H9 (cell line): ENCODE data around the gene MIPEP. TPM values are rescaled to one million over a fixed set of nuclear protein-coding genes. Genes with fewer than 3 reads are reported as not detected.
A peak's percentile ranks its signal among the peaks of the same experiment; 100 is the strongest.

Source experiments
- DNase-seq: peaks from one replicate; pipeline ENCODE4 v3.0.0-alpha.2; 2017
- H2AFZ ChIP-seq: one replicate; pipeline ENCODE4 v1.6.1; 2013; ENCODE audit warnings: mild to moderate bottlenecking, low read length, control low read depth, moderate library complexity
- H2AK5ac ChIP-seq: 2 replicates; pipeline ENCODE4 v1.6.1; 2013; ENCODE audit warnings: low read length, control low read depth, mixed read lengths; ENCODE audit not compliant: insufficient read length
- H2BK120ac ChIP-seq: one replicate; pipeline ENCODE4 v1.6.1; 2013; ENCODE audit warnings: low read depth, mild to moderate bottlenecking, low read length, control low read depth, inconsistent platforms; ENCODE audit not compliant: poor library complexity, severe bottlenecking
- H2BK12ac ChIP-seq: 2 replicates; pipeline ENCODE4 v1.6.1; 2013; ENCODE audit warnings: low read length, control low read depth, mixed read lengths, low read depth; ENCODE audit not compliant: insufficient read length
- H2BK15ac ChIP-seq: 2 replicates; pipeline ENCODE4 v1.6.1; 2013; ENCODE audit warnings: low read depth, low read length, control low read depth
- H2BK20ac ChIP-seq: one replicate; pipeline ENCODE4 v1.6.1; 2013; ENCODE audit warnings: low read depth, mild to moderate bottlenecking, low read length, control low read depth, inconsistent platforms; ENCODE audit not compliant: poor library complexity, severe bottlenecking
- H2BK5ac ChIP-seq: 2 replicates; pipeline ENCODE4 v1.6.1; 2013; ENCODE audit warnings: low read length, control low read depth, mixed read lengths; ENCODE audit not compliant: insufficient read length
- H3K14ac ChIP-seq: 2 replicates; pipeline ENCODE4 v1.6.1; 2013; ENCODE audit warnings: low read length, control low read depth; ENCODE audit not compliant: insufficient read depth
- H3K18ac ChIP-seq: 2 replicates; pipeline ENCODE4 v1.6.1; 2013; ENCODE audit warnings: low read depth, mild to moderate bottlenecking, mixed read lengths, low read length, control low read depth; ENCODE audit not compliant: insufficient read length
- H3K23ac ChIP-seq: 2 replicates; pipeline ENCODE4 v1.6.1; 2013; ENCODE audit warnings: low read length, control low read depth, mixed read lengths, low read depth; ENCODE audit not compliant: insufficient read length
- H3K23me2 ChIP-seq: 2 replicates; pipeline ENCODE4 v1.6.1; 2013; ENCODE audit warnings: low read depth, mild to moderate bottlenecking, mixed read lengths, low read length, control low read depth; ENCODE audit not compliant: insufficient read length, poor library complexity, severe bottlenecking
- H3K27ac ChIP-seq: 2 replicates; pipeline ENCODE4 v1.5.1; 2013; ENCODE audit warnings: low read length, control low read depth, mixed read lengths, low read depth; ENCODE audit not compliant: insufficient read length
- H3K27me3 ChIP-seq: 2 replicates; pipeline ENCODE4 v1.6.1; 2013; ENCODE audit warnings: low read length, control low read depth, inconsistent platforms; ENCODE audit not compliant: insufficient read depth
- H3K4ac ChIP-seq: 2 replicates; pipeline ENCODE4 v1.6.1; 2013; ENCODE audit warnings: low read depth, mild to moderate bottlenecking, control low read depth, inconsistent platforms, low read length, moderate library complexity
- H3K4me1 ChIP-seq: 2 replicates; pipeline ENCODE4 v1.6.1; 2013; ENCODE audit warnings: low read length, control low read depth, inconsistent platforms; ENCODE audit not compliant: insufficient read depth
- H3K4me2 ChIP-seq: 2 replicates; pipeline ENCODE4 v1.6.1; 2013; ENCODE audit warnings: low read length, control low read depth, mixed read lengths; ENCODE audit not compliant: insufficient read length, insufficient read depth
- H3K56ac ChIP-seq: 2 replicates; pipeline ENCODE4 v1.6.1; 2013; ENCODE audit warnings: low read depth, mild to moderate bottlenecking, mixed read lengths, low read length, control low read depth; ENCODE audit not compliant: insufficient read length
- H3K79me1 ChIP-seq: 2 replicates; pipeline ENCODE4 v1.6.1; 2013; ENCODE audit warnings: low read depth, mild to moderate bottlenecking, moderate library complexity, low read length, control low read depth, inconsistent platforms; ENCODE audit not compliant: insufficient read depth, poor library complexity, severe bottlenecking
- H3K79me2 ChIP-seq: 2 replicates; pipeline ENCODE4 v1.6.1; 2013; ENCODE audit warnings: low read length, control low read depth, inconsistent platforms; ENCODE audit not compliant: insufficient read depth
- H3K9ac ChIP-seq: 2 replicates; pipeline ENCODE4 v1.6.1; 2013; ENCODE audit warnings: low read length, control low read depth, mixed read lengths; ENCODE audit not compliant: insufficient read length; ENCODE audit errors: extremely low read depth
- H3K9me3 ChIP-seq: one replicate; pipeline ENCODE4 v1.6.1; 2013; ENCODE audit warnings: low read depth, low read length, inconsistent platforms; ENCODE audit not compliant: control insufficient read depth
- H3T11ph ChIP-seq: one replicate; pipeline ENCODE4 v1.6.1; 2013; ENCODE audit warnings: mild to moderate bottlenecking, low read length, control low read depth, inconsistent platforms
- H4K20me1 ChIP-seq: one replicate; pipeline ENCODE4 v1.6.1; 2013; ENCODE audit not compliant: control insufficient read depth, insufficient read length, insufficient read depth
- H4K5ac ChIP-seq: 2 replicates; pipeline ENCODE4 v1.6.1; 2013; ENCODE audit warnings: low read depth, mild to moderate bottlenecking, mixed read lengths, low read length, control low read depth; ENCODE audit not compliant: insufficient read length
- H4K8ac ChIP-seq: replicated peaks from 2 replicates; pipeline ENCODE4 v1.6.1; 2013; ENCODE audit warnings: low read length, control low read depth, mixed read lengths, low read depth; ENCODE audit not compliant: insufficient read length
- H4K91ac ChIP-seq: 2 replicates; pipeline ENCODE4 v1.6.1; 2013; ENCODE audit warnings: low read depth, mild to moderate bottlenecking, moderate library complexity, mixed read lengths, low read length, control low read depth; ENCODE audit not compliant: insufficient read length
- H3K27ac Mint-ChIP-seq, 3 experiments: 2 replicates in 2 of 3; 3 replicates in 1 of 3; pipeline ENCODE4 v1.8.0; 2020 to 2021; ENCODE audit warnings: mixed read lengths in 3 of 3, mild to moderate bottlenecking in 1 of 3, moderate library complexity in 1 of 3
- H3K27me3 Mint-ChIP-seq: 2 replicates; pipeline ENCODE4 v1.8.0; 2021; ENCODE audit warnings: low read depth, mild to moderate bottlenecking, moderate library complexity, mixed read lengths
- H3K36me3 Mint-ChIP-seq, 3 experiments: 2 replicates in 2 of 3; 3 replicates in 1 of 3; pipeline ENCODE4 v1.8.0; 2020 to 2021; ENCODE audit warnings: low read depth in 3 of 3, mixed read lengths in 3 of 3; ENCODE audit not compliant: insufficient read depth in 1 of 3
- H3K4me1 Mint-ChIP-seq, 2 experiments: 2 replicates each; pipeline ENCODE4 v1.8.0; 2020; ENCODE audit warnings: mixed read lengths in 2 of 2
- H3K4me3 Mint-ChIP-seq, 2 experiments: 2 replicates in 1 of 2; 3 replicates in 1 of 2; pipeline ENCODE4 v1.8.0; 2020 to 2021; ENCODE audit warnings: mild to moderate bottlenecking in 2 of 2, mixed read lengths in 2 of 2, moderate library complexity in 1 of 2
- H3K9me3 Mint-ChIP-seq, 2 experiments: 2 replicates in 1 of 2; 3 replicates in 1 of 2; pipeline ENCODE4 v1.8.0; 2020; ENCODE audit warnings: mild to moderate bottlenecking in 2 of 2, mixed read lengths in 2 of 2, moderate library complexity in 1 of 2
- CTCF ChIP-seq: fragments of 200-600 bp; sonication (generic); conservative IDR thresholded peaks from 3 replicates; pipeline ENCODE4 v1.8.0; 2021; ENCODE audit warnings: antibody characterized with exemption, mild to moderate bottlenecking
- WGBS: extraction: QIAGEN DNeasy Blood & Tissue Kit; methylation state at CpG from one replicate; pipeline ENCODE4 v1.1.7; 2013; ENCODE audit warnings: missing lambda C conversion rate, low lambda C conversion rate, mixed read lengths; ENCODE audit not compliant: insufficient read length; ENCODE audit errors: extremely low coverage; 5-methylcytosine and 5-hydroxymethylcytosine counted together
- total RNA-seq: library from RNA; stranded (reverse); gene quantifications from 2 replicates; pipeline ENCODE4 v1.2.1, GENCODE V29; 2021

Gene MIPEP
- total RNA-seq, 1 experiment from 2014 or later = 18.5 TPM

- Histone ChIP-seq H2AFZ (no peak overlapping the region), H3T11ph (no peak overlapping the region), H3K9ac (no peak overlapping the region), H3K23me2 (no peaks in the 10 kb centered on the region), H3K4me2 (no peak overlapping the region), H2AK5ac (no peak overlapping the region), H2BK120ac (no peak overlapping the region), H3K14ac (no peak overlapping the region), H4K20me1 (no peaks in the 10 kb centered on the region), H4K5ac (no peak overlapping the region), H3K18ac (no peak overlapping the region), H3K79me1 (no peaks in the 10 kb centered on the region), H2BK20ac (no peak overlapping the region), H3K27ac (no peak overlapping the region), H2BK12ac (no peak overlapping the region), H4K8ac (no peak overlapping the region), H3K56ac (no peak overlapping the region), H3K4me1 (peaks cover 3% of the 10 kb centered on the region; the same call in 1 of the 2 replicates), H3K27me3 (no peaks in the 10 kb centered on the region), H4K91ac (no peak overlapping the region), H3K4ac (no peak overlapping the region), H3K9me3 (no peaks in the 10 kb centered on the region), H2BK5ac (no peak overlapping the region), H3K79me2 (no peaks in the 10 kb centered on the region), H2BK15ac (no peak overlapping the region), H3K23ac (no peak overlapping the region)
- no peak for DNase-seq
- H3K27me3 Mint-ChIP-seq = no peaks in the 10 kb centered on the region
- peaks cover 0 to 2% of the 10 kb centered on the region in 2 experiments; a peak in 2 of 5 replicates for H3K9me3 Mint-ChIP-seq
- no CpG with 5 or more reads among the region's 1 CpG for WGBS
- H3K36me3 Mint-ChIP-seq = peaks cover 0 to 1% (median 0%) of the 10 kb centered on the region in 3 experiments; a peak in 2 of 7 replicates
- 0 out of 7 replicates have a peak overlapping the region, but pooled peaks of 1 of the 3 experiments have one; percentile 29 for H3K27ac Mint-ChIP-seq
- no peak for TF ChIP-seq CTCF
- H3K4me3 Mint-ChIP-seq = no peak overlapping the region
- H3K4me1 Mint-ChIP-seq = peaks cover 16% of the 10 kb centered on the region in 2 experiments
These were observed 33.8 kb upstream of the MIPEP start for GRCh38 chr13:23923031-23923430.
